Measurements from ENCODE around the gene LRRIQ3.
"Not testable (repeated sequence)": the region's sequence is repeated elsewhere in the genome, so short reads cannot be mapped to it uniquely, and the experiment has no call there.

LRRIQ3 gene, protein sequence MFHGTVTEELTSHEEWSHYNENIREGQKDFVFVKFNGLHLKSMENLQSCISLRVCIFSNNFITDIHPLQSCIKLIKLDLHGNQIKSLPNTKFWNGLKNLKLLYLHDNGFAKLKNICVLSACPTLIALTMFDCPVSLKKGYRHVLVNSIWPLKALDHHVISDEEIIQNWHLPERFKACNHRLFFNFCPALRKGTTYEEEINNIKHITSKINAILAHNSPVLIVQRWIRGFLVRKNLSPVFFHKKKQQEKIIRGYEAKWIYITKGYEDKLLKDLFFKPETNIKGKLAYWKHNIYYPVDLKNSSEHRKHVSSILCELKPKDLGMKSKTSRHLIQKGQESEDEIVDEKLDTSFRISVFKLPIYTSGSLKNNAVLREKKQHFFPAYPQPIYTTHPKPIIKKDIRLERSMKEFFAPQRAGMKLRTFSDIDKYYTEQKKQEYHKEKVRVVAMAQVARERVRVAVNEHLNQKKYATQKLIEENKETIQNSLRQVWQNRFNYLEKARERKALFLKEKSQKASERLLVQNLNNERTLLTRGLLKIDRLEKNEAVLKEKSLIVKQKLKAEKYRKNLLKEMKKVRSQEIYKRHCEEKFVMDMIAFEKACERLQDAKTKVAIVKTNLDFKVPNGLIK

DNA sequence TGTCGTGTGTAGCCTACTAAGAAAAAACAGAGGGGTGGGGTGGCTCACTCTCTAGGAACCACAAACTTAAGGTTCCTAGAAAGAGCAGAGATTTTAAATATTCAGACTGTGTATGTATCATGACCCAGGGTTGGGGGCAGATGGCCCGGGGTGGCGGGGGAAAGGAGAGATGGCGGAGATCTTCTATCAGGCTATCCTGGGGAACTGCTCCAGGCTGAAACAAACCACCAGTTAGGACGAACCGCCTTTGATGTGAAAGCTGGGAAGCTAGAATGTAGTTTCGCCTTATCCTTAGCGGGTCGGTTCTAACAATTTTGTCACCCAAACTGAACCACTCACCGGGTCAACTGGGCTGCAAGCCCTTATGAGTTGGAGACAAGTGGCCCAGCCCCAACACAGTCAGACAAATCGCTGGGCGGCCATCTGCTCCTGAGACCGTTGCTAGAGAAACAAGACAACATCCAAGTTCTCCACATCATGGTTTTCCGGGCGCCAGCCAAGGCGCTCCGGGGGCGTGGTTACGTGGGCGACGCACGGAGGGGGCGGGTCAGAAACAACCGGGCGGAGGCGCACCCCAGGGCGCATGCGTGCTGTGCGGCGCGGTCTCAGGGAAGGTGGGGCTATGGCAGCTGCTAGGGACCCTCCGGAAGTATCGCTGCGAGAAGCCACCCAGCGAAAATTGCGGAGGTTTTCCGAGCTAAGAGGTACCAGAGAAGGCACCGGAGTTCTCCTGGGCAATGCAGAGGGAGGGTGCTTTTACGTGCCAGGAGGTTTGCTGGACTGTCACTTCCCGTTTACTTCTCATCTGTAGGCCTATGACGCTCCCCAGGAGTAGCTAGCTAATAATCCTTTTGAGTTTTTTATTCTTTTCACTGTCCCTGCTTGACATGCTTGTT, at the start of gene LRRIQ3, which contains the start of gene FPGT:
Gene LRRIQ3 (minus strand): TSS at position 520 of the 896 bp plus-strand sequence. CDS start 14,492 bp downstream, outside the sequence.
Gene FPGT (plus strand): TSS at position 586 of the 896 bp plus-strand sequence. CDS start 37 bp downstream, at position 623.
- peak; percentile 92 to 94 for DNase-seq (ENCODE audit: low read depth in 2 of 2)

DNA sequence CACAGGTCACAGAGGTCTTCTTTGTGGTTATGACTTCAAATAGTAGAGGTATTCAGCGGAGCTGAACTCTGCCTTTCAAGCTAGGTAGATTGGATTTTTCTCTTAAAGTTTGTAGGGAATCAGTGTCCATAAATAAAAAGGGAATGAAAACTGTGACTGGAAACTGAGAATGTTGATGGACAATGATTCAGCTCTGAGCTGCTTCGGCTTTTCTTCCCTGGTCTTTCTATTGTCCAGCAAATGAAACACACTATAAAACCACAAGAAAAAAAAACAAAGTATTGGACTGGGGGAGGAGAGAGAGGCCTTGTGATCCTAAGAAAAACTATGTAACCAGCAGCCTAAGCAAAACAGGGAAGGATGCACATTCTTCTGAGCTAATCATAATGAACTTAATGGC, 48.3 kb upstream of the LRRIQ3 start:
- DNase-seq (ENCODE audit: low read depth in 2 of 2): no peak

DNA sequence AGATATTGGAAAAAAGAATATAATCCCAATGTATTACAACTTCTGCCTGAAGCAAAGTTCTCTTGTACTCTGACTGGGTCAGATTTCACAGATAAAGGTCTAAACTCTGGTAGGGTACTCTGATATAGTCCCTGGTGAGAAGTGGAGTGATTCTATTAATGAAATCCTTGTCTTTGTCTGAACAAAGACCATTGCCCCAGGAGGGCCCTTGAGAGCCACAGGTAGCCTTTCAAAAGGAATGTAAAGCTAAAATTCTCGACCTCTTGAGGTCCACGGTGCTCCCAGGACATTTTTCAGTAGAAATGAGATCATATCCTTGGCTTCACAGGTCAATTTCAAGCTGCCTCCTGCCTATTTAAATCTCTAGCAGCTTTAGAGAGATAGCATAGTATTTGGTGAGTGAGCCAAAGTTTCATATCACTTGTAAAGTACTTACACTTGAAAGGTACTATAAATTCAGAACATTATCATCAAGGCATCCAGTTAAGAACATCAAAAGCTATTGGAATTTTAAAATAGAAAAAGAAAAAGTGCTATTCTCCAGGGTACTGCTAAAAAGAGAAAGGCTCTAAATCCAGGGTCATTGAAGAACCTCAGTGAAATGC, 47.3 kb upstream of the LRRIQ3 start:
- DNase-seq (ENCODE audit: low read depth in 2 of 2): no peak

DNA sequence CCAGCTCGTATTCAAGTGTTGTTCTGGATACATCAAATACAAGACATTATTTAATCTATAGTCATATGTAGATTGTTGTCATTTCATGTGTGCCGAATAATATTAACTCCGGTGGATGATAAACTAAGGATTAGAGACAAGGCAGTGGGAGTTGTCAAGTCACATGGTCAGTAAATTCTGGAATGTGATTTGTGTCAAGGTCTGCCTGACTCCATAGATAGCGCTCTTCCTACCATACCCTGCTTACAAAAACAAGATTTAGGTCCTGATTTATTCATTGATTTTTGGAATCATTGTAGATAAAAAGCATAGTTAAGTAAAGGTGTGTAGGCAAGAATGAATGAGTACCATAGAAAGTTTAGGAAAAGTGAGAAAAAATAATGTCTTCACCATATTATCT, 39.8 kb upstream of the LRRIQ3 start:
- DNase-seq (ENCODE audit: low read depth in 2 of 2): no peak

DNA sequence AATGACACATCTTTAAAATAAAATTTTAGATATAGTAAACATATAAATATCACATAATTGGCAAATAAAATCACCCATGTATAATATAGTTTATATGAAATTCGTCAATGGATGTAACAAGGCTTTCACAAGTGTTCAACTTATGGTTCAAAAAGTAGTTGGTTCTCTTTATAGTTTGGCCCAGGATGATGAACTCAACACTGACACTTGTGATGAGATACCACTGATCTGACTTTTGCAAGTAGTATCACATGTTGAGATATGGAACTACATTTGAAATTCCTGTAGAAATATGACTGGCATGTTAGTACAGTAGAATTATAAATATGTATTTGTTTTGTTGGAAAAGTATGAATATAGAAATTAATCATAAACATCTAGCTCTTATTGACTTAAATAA, 39.1 kb upstream of the LRRIQ3 start:
- DNase-seq (ENCODE audit: low read depth in 2 of 2): no peak

DNA sequence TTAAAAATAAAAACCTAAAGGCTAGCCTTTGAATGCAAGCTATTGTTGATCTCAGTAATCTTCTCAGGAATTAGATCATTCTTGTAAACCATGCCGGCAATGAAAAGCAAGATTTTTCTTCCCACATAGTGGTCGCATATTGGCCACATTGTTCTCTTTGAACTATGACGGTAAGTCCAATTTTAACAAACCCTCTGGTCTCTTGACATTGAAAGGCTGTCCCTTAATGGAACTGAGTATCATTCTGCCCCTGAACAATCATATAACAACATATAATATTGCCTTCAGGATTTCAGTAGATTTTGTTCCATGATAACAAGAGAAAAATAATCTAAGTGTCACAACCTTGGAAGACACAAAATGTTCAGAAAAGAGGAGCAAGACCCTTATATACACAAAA, 38.5 kb upstream of the LRRIQ3 start:
- no peak for DNase-seq (ENCODE audit: low read depth in 2 of 2)

DNA sequence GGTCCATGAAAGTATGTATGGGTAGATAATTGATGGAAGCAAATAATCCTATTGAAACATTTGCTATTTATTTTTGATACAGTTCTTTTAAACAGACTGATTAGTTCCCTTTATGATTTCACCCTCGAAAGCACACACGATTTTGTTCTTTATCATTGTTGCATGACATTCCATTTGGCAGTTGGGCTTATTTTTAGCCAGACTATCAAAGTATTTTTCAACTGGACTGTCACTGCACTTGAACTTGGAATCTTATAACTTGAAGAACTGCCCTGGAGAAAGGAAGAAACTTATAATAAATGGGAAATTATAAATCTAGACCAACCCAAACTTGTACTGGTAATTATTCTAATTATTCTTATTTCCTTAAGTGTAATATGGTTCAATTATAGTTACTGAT, 37.2 kb upstream of the LRRIQ3 start, which contains the start of gene TNNI3K:
Gene TNNI3K (plus strand): TSS at position 235 of the 400 bp plus-strand sequence. CDS start 65 bp downstream, at position 300.
- no peak for DNase-seq (ENCODE audit: low read depth in 2 of 2)

DNA sequence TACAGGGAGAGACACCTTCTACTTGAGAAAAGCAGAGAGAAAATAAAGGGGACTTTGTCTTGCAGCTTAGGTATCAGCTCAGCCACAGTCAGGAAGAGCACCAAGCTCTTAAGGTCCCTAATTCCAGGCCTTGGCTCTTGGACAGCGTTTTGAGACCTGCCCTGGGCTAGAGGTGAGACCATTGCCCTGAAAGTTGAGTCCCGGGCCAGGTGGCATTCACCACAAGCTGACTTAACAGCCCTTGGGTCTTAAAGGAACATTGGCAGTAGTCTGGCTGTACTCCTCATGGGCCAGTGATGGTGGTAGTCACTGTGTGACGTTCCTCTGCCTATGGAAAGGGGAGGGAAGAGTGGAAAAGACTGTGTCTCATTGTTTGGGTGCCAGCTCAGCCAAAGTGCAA, 25.5 kb upstream of the LRRIQ3 start:
- DNase-seq (ENCODE audit: low read depth in 2 of 2): no peak

DNA sequence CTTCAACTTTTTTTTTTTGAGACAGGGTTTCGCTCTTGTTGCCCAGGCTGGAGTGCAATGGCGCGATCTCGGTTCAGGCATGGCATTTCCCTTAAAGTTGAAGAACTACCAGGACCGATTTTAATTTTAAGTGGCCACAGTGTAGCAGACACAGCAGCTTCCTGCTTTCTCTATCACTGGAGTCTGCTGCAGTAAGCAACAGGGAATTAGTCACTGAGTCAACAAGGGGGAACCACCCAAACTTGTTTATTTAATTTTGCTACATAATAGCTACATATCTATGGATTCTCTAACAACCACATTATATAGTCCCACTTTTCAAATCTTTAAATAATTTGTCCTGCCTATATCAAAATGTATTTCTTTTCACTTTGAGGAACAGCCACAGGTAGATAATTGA, 24.7 kb upstream of the LRRIQ3 start:
- DNase-seq (ENCODE audit: low read depth in 2 of 2): no peak

DNA sequence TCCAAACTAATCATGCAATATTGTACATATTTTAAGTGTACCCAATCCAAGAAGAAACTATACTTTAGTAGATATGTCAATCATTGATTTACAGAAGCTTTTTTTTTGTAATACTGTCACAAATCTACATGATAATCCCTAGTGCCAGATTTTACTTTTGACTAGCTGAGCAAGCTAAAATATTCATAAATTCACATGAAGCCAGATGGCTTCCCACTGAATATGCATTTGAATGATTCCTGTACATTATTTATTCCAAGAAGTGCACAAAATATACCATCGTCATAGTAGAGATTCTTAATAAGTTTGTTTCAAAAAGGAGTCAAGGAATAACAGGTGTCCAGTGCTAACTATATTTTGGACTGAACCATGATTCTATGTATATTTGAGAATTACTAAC, 17.3 kb upstream of the LRRIQ3 start:
- DNase-seq (ENCODE audit: low read depth in 2 of 2): no peak

DNA sequence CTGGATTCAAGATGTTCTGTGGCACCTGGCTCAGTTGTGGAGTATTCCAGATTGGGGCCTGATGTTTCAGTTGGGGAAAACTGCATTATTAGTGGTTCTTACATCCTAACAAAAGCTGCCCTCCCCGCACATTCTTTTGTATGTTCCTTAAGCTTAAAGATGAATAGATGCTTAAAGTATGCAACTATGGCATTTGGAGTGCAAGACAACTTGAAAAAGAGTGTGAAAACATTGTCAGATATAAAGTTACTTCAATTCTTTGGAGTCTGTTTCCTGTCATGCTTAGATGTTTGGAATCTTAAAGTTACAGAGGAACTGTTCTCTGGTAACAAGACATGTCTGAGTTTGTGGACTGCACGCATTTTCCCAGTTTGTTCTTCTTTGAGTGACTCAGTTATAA, 7.3 kb upstream of the LRRIQ3 start:
- DNase-seq (ENCODE audit: low read depth in 2 of 2): no peak

DNA sequence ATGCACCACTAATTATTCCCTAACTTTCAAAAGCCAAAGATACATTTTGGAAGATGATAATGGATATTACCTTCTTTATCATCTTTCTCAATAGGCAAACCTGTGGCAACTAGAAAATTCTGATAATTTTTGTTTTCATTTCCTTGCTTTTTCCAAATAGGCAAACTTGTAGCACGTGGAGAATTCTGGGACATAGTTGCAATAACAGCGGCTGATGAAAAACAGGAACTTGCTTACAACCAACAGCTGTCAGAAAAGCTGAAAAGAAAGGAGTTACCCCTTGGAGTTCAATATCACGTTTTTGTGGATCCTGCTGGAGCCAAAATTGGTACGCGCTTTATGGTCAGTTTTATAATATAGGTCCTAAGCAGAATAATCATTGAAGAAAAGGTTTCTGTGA, 1.5 kb upstream of the LRRIQ3 start:
- no peak for DNase-seq (ENCODE audit: low read depth in 2 of 2)

DNA sequence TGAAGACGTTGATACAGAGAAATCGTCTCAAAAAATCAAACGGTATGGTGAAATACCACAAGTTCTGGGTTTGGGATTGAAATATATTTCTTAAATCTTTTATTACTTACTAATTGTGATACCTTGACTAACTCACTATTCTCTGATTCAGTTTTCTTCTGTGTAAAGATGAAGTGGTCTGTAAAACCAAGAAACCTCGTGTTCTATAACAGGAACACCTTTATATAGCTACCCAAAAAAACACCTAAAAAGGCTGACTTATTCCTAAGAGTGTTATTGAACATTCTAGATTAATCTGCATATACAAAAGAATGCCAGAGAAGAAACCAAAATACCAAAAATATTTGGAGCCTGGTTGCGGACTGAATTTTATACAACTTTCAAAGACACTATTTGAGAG, 721 bp downstream of the LRRIQ3 start:
- no peak for DNase-seq (ENCODE audit: low read depth in 2 of 2)

DNA sequence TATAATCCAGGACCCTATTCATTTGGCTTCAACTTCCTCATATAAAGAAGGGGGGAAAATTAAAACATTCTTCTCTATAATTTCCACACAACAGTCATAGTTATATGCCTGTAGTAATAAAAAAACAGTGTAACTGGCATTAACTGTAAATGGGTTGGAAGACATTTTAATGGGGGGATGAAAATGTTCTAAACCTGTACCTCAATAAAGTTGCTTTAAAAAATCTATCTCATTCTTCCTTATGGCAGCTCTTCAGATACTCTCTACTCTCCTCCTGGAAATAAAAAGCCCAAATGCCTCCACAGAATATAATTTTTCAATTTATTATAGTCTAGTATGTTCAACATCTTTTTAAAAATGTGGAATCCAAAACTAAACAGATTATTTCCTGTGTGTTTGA, 2.6 kb downstream of the LRRIQ3 start:
- no peak for DNase-seq (ENCODE audit: low read depth in 2 of 2)

DNA sequence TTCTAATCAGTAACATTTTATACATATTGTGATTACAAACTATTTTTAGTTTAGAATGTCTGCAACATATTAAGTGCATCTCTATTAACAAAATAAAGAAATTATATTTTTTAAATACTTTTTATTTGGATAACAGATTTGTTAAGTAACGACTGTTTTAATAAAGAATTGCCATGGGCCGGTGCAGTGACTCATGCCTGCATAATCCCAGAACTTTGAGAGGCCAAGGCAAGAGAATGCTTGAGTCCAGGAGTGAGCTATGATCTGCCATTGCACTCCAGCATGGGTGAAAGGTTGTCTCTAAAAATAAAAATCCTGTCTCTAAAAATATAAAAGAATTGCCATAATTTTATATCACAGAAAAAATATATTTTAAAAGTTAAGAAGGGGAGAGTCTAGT, 4.1 kb downstream of the LRRIQ3 start:
- DNase-seq (ENCODE audit: low read depth in 2 of 2): no peak

DNA sequence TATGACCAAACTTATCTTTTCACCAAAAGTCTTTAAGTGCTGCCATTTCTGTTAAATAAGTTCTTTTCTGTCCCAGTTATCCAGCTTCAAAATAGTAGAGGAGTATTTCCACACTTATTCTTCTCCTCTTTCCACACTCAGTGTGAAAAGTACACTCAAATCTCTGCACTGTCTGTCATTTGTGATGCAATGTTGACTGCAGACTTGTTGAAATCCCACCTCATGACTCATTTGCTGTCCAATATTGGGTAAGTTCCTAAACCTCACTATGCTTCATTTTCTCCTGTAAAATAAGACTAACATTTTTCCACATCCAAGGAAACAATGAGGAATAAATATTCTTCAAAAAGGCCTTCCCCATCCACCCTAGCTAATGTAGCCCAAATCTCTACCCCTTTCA, 17.5 kb downstream of the LRRIQ3 start:
- no peak for DNase-seq (ENCODE audit: low read depth in 2 of 2)

DNA sequence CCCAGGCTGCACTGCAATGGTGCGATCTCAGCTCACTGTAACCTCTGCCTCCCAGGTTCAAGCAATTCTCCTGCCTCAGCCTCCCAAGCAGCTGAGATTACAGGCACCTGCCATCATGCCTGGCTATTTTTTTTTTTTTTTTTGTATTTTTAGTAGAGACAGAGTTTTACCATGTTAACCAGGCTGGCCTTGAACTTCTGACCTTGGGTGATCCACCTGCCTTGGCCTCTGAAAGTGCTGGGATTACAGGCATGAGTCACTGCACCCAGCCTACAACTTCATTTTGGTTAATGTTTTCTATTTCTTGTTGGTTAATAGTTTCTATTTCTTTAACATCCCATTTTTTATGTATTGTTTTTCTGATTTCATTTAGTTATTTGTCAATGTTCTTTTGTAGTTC, 23.6 kb downstream of the LRRIQ3 start:
- not testable (repeated sequence) for DNase-seq (ENCODE audit: low read depth in 2 of 2)

DNA sequence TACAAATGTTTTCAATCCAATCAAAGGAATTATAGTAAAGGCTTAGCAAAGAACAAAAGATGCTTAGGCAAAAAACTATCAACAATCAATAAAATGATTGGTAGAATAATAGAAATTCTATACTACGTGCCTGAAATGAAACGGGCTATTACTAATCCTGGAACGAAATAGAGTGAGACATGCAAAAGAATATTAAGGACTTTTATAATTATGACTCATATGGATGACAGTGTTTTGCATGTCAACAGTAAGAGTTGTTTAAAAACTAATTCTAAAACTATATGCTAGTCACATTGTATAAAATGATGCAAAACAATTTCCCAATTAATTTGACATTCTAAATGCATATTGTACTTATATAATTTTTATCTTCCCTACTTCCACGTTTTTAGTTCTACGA, 35.6 kb downstream of the LRRIQ3 start:
- DNase-seq (ENCODE audit: low read depth in 2 of 2): no peak

DNA sequence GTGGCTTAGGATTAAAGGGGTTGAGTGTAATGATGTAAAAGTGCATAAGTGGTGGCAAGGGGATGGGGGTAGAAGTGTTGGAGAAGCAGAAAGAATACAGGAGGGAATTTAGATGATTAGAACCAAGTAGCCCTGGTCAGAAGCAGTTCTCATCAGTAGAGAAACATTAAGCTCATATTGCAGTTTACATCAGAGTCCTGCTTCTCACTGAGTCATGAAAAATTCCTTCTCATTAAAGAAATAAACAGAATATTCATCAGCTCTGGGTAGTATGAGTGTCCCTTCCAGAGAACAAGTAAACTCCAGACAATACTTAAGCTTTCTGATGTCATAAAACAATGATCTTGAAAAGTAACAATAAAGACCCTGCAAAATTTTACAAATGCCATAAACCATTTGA, 36.5 kb downstream of the LRRIQ3 start:
- no peak for DNase-seq (ENCODE audit: low read depth in 2 of 2)

DNA sequence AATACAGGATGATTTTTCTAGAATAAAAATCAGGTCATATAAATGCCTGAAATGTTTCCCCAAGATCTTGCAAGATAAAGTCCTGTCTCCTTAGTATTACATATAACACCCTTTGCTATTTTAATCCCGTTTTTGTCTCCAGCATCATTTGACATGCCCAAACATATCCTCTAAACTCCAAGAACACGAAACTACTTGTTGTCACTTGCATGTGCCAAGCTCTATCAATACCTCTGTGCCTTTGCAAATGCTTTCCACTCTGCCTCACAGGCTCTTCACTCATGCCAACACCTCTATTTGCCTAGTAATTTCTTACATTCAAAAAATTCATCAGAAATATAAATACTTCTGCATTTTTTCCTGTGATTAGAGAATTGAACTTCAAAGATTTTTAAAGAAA, 37.9 kb downstream of the LRRIQ3 start:
- DNase-seq (ENCODE audit: low read depth in 2 of 2): no peak

DNA sequence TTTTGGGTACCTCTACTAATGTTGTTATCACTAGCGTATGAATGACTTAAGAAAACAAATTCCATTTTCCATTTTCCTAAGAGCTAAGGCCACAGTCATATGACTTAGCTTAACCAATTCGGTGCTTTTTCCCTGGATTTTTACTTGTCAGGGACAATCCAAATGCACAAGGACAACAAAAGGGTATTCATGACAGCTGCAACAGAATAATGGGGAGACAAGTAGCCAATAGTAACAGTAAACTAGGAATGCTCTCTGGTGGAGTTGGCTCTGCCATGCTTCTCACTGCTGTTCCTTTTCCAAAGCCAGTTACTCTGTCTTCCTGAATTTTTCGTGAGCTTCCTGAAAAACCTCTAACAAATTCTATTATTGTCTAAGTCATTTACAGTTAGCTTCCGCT, 52.9 kb downstream of the LRRIQ3 start:
- no peak for DNase-seq (ENCODE audit: low read depth in 2 of 2)

DNA sequence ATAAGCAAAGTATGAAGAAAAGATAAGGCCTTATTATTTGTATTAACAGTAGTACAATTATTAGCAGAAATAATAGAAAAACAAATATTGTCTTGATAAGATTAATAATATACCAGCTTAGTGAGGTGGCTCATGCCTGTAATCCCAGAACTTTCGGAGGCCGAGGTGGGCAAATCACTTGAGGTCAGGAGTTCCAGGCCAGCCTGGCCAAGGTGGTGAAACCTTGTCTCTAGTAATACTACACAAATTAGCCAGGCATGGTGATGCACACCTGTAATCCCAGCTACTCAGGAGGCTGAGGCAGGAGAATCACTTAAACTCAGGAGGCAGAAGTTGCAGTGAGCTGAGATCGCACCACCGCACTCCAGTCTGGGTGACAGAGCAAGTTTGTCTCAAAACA, 80.6 kb downstream of the LRRIQ3 start:
- DNase-seq (ENCODE audit: low read depth in 2 of 2): not testable (repeated sequence)

Measured in stimulated activated CD4-positive, alpha-beta T cell treated with anti-CD3 and anti-CD28 coated beads, Interleukin-1b, Interleukin-23, amount 100 ng/mL, for 1 hour (primary cell).